Neural cell (in vitro differentiated cells): ENCODE data around the gene LIMS1.
"Not testable (repeated sequence)": the region's sequence is repeated elsewhere in the genome, so short reads cannot be mapped to it uniquely, and the experiment has no call there.

Experiments used
- CTCF ChIP-seq: fragments of 450-650 bp; IDR thresholded peaks from 2 replicates; pipeline ENCODE4 v1.5.1; 2014; ENCODE audit warnings: antibody characterized with exemption, mild to moderate bottlenecking, moderate library complexity; ENCODE audit not compliant: poor library complexity, severe bottlenecking
- EP300 ChIP-seq: fragments of 450-650 bp; conservative IDR thresholded peaks from 2 replicates; pipeline ENCODE4 v1.6.1; 2014; ENCODE audit warnings: antibody characterized with exemption, mild to moderate bottlenecking, moderate library complexity; ENCODE audit not compliant: poor library complexity, severe bottlenecking
- EZH2 ChIP-seq: fragments of 200-600, 300-800 bp; shearing (Covaris generic), sonication (generic); IDR thresholded peaks from 2 replicates; pipeline ENCODE4 v1.6.1; 2014; ENCODE audit warnings: antibody characterized with exemption, low read length, borderline replicate concordance, mild to moderate bottlenecking; ENCODE audit not compliant: insufficient read depth, poor library complexity, severe bottlenecking
- RAD21 ChIP-seq: fragments of 450-650 bp; conservative IDR thresholded peaks from 2 replicates; pipeline ENCODE4 v1.6.1; 2014; ENCODE audit warnings: antibody characterized with exemption, mild to moderate bottlenecking, moderate library complexity

DNA sequence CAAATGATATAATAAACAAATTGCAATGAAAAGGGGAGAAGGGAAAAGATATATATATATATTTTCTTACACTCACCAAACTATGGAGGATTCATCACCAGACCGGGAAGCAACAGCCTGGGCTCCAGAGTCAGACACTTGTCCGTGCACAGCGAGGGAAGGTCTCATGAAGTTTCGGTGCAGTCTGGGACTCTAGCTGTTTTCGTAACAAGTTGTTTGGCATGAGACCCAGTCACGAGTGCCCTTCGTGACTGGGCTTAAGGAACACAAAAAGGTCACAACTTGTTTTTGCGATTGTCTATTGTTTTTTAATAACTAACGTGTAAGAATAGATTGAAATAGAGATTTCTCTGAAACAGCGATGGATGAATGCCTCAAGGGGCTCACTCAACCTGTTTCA, 66.9 kb downstream of the LIMS1 start:
- not testable (repeated sequence) for TF ChIP-seq CTCF, RAD21, EP300, EZH2
